ENCODE results near the gene MYPOP. TPM values are rescaled to one million over a fixed set of nuclear protein-coding genes. Genes with fewer than 3 reads are reported as not detected.

Gene MYPOP
- total and polyA plus RNA-seq, 9 of the 15 experiments (the other 6 are each of a cell fraction or from before 2014, with no cell fraction given): 0.32 to 7.6 (median 1.6) TPM

- TF ChIP-seq L3MBTL2 (IDR thresholded peaks at IDR 0.05) (no peak), RBM34 (IDR thresholded peaks at IDR 0.05; ENCODE audit: borderline replicate concordance, insufficient read depth, low read length) (no peak)
Measured at GRCh38 chr19:45895519-45895972, 6.9 kb downstream of the MYPOP start (continued).

DNA sequence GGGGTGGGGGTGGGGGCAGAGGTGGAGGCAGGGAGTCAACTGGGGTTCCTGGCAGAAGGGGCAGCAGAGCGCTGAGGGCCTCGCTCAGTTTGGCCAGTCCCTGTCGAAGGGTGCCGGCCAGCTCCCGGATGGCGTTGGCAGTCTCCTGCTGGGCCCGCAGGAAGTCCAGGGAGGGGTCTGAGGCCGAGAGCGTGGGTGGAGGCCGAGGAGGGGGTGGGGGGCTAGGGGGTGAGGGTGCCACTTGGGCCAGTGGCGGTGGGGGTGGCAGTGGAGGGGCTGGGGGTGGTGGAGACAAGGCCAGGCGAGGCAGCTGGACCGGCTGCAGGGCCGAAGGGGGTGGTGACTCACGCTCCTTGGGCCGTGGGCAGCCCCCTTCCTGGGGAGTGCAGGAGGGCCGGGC lies 11.5 kb downstream of the MYPOP start:
- in situ Hi-C loops (cut with MboI): no loop called here
- 100% methylated on average over 5 of the region's 17 CpGs for WGBS (ENCODE audit: insufficient coverage, low coverage, missing lambda C conversion rate)
- TF ChIP-seq PHB (CRISPR knock-in tag; IDR thresholded peaks at IDR 0.05) (no peak), SREBF2 (CRISPR knock-in tag; IDR thresholded peaks at IDR 0.05) (no peak), HNRNPL (IDR thresholded peaks at IDR 0.05; ENCODE audit: low read depth, low read length) (no peak), ADNP (tag; IDR thresholded peaks at IDR 0.05) (no peak), ZNF217 (CRISPR knock-in tag; IDR thresholded peaks at IDR 0.05) (no peak), ARNT (IDR thresholded peaks at IDR 0.05) (no peak), HNRNPH1 (optimal IDR thresholded peaks at IDR 0.05; ENCODE audit: low read depth, low read length) (no peak), ZNF133 (CRISPR knock-in tag; IDR thresholded peaks at IDR 0.05) (no peak), MXD1 (CRISPR knock-in tag; IDR thresholded peaks at IDR 0.05; ENCODE audit: borderline replicate concordance, poor library complexity, severe bottlenecking) (no peak), SIX5 (IDR thresholded peaks at IDR 0.05; ENCODE audit: borderline replicate concordance in 1 of 2, insufficient read depth in 1 of 2, low read depth in 1 of 2, low read length in 2 of 2) (no peak), HES1 (IDR thresholded peaks at IDR 0.05; ENCODE audit: low read depth) (no peak), IRF9 (tag; IDR thresholded peaks at IDR 0.05) (no peak), NONO (IDR thresholded peaks at IDR 0.05; ENCODE audit: low read depth in 2 of 2, low read length in 1 of 2) (no peak), TGIF2 (CRISPR knock-in tag; IDR thresholded peaks at IDR 0.05) (no peak), KHSRP (IDR thresholded peaks at IDR 0.05) (no peak), TCFL5 (CRISPR knock-in tag; conservative IDR thresholded peaks at IDR 0.05) (no peak)
- TF ChIP-seq, protein P1, sequence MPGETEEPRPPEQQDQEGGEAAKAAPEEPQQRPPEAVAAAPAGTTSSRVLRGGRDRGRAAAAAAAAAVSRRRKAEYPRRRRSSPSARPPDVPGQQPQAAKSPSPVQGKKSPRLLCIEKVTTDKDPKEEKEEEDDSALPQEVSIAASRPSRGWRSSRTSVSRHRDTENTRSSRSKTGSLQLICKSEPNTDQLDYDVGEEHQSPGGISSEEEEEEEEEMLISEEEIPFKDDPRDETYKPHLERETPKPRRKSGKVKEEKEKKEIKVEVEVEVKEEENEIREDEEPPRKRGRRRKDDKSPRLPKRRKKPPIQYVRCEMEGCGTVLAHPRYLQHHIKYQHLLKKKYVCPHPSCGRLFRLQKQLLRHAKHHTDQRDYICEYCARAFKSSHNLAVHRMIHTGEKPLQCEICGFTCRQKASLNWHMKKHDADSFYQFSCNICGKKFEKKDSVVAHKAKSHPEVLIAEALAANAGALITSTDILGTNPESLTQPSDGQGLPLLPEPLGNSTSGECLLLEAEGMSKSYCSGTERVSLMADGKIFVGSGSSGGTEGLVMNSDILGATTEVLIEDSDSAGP (CRISPR knock-in tag; IDR thresholded peaks at IDR 0.05): no peak

More for the DNA sequence above, 11.5 kb downstream of the MYPOP start:
- no peak overlapping the region for H3K4me2 ChIP-seq (ENCODE audit: insufficient read depth, low read length)
- no peak for DNase-seq (ENCODE audit: extremely low read depth in 1 of 4, low spot score in 3 of 4)
- H3K27me3 ChIP-seq (ENCODE audit: control insufficient read depth in 2 of 2, insufficient read depth in 2 of 2, low read length in 2 of 2): no peaks in the 10 kb centered on the region
- H3K36me3 ChIP-seq (ENCODE audit: control insufficient read depth, insufficient read depth, low read length): peaks cover 5% of the 10 kb centered on the region; the same call in 1 of the 3 replicates
- no peak overlapping the region for H3K27ac ChIP-seq (ENCODE audit: extremely low read depth, low read depth, low read length)
- intact Hi-C loops (cut with micrococcal nuclease): no loop called here
- BruUV-seq (replicated peaks): no TSS peak
- no peak overlapping the region for H3K9ac ChIP-seq (ENCODE audit: insufficient read depth in 1 of 2, low read depth in 2 of 2, low read length in 2 of 2)
- FAIRE-seq: no peak
- ChIA-PET POLR2A (interaction anchor here (0.8 kb wide), 1 partner anchor 10 kb away, joined by 3 read pairs; no protein-coding TSS in a partner anchor), CTCF (ENCODE audit: low intra/inter-chr PET ratio) (no interaction called here)
- no peak overlapping the region for H2AFZ ChIP-seq (ENCODE audit: low read depth, low read length)
- no peaks in the 10 kb centered on the region; the same call in 2 of the 3 replicates for H3K79me2 ChIP-seq (ENCODE audit: control insufficient read depth, insufficient read depth, low read length)
- peaks cover 15 to 23% of the 10 kb centered on the region in 2 experiments; a peak in 4 of 5 replicates for H3K4me1 ChIP-seq (replicated peaks in 1 of 2; ENCODE audit: control insufficient read depth in 2 of 2, insufficient read depth in 2 of 2, low read length in 2 of 2)
- H3K9me1 ChIP-seq (ENCODE audit: control insufficient read depth, insufficient read depth, low read length): no peaks in the 10 kb centered on the region
- ATAC-seq: no peak
- H4K20me1 ChIP-seq (replicated peaks; ENCODE audit: control insufficient read depth, insufficient read depth, low read length): no peaks in the 10 kb centered on the region
- no peaks in the 10 kb centered on the region for H3K9me3 ChIP-seq (replicated peaks; ENCODE audit: control insufficient read depth, insufficient read depth, low read depth, low read length)
- H3K4me3 ChIP-seq: no peak overlapping the region
